GM19238 (cell line): ENCODE results near the gene ABCC1.
A peak's percentile ranks its signal among the peaks of the same experiment; 100 is the strongest.

Source experiments
- DNase-seq: peaks from one replicate; pipeline ENCODE4 v3.0.0; 2011; ENCODE audit warnings: low spot score; ENCODE audit not compliant: insufficient read length

Gene ABCC1

DNA sequence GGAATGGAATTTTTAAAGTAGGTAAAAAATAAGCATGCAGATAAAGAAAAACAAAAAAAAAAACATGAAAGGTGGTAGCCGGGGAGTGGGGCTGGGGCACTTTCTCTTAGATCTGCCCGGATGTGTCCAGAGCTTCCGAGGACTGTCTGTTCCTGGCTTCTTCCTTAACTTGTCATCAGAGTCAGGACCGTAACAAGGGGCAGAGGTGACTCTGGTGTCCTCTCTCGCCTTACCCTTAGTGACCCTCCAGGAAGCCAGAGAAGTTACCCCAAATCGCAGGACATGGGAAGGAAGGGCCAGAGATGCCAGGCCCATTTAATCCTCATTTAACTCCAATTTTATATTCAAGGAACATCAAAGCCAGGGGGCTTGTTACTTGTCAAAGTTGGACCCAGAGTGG is 158.4 kb downstream of the ABCC1 start:
- DNase-seq = no peak

DNA sequence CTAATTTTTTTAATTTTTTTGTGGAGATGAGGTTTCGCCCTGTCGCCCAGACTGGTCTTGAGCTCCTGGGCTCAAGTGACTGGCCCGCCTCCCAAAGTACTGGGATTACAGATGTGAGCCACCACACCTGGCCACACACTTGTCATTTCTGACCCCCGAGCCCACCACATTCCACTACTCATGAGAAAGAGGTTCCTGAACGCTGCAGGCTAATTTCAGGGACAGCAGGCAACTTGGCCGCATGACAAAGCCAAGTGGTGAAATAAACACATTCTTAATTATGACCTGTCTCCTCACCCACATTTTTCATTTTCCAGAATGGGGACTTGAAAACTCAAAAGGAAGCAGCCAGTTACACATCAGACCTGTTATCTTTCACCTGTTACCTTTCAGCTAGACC is 159.3 kb downstream of the ABCC1 start:
- DNase-seq = no peak

DNA sequence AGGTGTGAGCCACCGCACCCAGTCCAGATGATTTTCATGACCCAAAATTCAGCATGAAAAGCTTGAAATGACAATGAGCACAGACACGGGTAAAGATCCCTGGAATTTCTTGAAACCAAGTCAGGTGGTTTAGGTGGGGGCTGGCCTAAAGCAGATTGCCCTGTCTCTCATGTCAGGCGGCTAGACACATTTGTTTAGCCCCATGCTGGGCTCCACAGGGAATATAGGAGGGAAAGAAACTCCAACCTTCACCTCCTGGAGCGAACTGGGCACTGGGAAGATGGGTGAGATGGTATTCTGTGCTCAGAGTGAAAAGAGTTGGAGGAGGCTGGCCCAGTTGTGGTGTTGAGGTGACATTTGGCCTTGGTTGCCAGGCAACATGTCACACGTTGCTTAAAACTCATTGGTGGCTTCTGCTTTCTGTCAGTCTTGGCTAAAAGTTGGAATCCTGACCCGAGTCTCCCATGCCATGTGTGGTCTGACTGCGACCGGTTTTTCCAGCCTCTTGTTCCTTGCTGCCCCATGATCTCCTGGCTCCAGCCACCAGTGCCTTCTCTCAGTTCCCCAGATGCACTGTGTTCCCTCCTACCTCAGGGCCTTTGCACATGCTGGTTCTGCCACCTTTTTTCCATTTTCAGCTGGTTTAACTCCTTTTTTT is 160.2 kb downstream of the ABCC1 start:
- no peak for DNase-seq

DNA sequence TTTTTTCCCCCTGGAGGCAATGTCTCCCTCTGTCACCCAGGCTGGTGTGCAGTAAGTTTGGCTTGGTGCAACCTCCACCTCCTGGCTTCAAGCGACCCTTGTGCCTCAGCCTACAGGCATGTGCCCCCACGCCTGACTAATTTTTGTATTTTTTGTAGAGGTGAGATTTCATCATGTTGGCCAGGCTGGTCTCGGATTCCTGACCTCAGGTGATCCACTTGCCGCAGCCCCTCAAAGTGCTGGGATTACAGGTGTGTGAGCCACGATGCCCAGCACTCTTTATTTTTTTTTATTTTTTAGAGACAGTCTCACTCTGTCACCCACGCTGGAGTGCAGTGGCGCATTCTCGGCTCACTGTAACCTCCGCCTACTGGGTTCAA is 160.7 kb downstream of the ABCC1 start:
- DNase-seq = no peak

DNA sequence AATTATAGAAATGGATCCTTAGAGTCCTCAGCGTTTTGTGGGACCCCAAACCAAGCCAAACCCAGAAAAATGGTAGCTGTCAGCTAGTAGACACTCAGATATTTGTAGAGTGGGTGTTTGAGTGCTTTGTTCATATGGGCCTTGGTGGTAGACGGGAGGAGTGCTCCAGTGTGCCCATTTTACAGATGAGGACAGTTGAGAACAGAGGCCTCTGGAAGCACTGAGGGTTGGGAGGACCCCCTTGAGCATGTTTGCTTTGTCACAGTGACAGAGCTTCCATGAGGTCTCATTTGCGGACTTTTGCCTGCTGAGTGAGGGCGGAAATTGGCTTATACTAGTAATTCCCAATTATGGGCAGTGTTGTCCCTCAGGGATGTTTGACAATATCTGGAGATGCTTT is 162.2 kb downstream of the ABCC1 start:
- no peak for DNase-seq

DNA sequence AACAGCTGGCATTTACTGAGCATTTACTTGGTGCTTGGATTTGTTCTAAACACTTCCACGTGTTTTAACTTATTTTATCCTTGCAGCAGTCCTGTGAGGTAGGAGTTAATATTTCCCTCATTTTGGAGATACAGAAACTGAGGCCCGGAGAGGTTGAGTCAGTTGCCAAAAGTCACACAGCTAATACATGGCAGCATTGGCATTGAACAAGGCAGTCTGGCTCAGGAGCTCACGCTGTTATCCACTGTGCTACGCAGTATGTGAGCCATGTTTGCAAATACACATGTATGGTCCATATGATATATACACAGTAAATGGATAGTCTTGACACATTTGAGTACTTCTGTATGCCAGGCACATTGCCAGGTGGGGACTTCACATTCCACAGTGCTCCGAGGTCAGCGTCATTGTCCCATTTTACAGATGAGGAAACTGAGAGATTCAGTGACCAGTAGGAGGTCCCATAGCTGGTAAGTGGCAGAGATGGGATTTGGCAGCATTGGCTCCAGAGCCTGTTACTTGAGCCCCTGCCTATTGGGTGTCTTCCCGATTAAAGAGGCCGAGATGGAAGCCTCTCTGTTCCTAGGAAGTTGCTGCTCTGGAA is 163.1 kb downstream of the ABCC1 start:
- no peak for DNase-seq

DNA sequence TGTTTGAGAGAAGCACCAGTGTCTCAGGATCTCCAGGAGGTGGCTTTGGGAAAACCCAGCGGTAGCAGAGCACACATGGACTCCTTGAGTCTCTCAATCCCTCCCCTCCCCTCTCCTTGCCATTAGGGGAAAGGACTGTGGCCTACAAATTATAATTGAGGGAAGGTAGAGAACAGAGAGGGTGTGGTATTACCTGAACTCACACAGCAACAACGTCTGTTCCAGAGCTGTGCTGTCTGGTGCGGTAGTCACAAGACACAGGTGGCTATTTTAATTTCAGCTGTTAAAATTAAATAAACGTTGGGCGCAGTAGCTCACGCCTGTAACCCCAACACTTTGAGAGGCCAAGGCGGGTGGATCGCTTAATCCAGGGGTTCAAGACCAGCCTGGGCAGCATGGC is 163.7 kb downstream of the ABCC1 start:
- no peak for DNase-seq

DNA sequence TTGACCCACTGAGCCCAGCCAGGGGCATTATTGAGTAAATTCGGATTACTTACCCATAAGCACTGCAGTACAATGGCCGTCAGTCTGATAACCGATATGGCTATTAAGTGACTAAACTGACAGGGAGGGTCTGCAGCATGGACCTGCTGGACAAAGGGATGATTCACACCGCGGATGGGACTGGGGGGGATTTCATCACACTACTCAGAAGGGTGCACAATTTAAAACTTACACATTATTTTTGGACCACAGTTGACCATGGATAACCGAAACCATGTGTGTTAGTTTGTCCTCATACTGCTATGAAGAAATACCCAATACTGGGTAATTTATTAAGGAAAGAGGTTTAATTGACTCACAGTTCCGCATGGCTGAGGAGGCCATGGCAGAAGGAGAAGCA is 167.4 kb downstream of the ABCC1 start:
- no peak for DNase-seq

DNA sequence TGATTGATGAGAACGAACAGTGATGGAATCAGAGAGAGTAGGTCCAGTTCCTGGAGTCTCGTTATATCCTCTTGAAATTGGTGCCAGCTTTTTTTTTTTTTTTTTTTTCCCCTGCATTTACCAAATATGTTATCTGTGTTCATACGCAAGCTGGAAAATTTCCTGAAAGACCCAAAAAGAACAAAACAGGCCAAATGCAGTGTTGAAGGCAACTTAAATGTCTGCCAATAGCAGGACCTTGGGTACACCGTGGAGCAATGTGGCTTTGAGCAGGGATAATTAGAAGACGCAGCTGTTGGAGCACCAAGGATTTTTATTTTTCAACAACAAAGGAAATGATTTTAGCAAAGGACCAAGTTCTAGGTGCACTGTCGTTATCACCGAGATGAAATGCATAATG is 168.9 kb downstream of the ABCC1 start:
- no peak for DNase-seq

DNA sequence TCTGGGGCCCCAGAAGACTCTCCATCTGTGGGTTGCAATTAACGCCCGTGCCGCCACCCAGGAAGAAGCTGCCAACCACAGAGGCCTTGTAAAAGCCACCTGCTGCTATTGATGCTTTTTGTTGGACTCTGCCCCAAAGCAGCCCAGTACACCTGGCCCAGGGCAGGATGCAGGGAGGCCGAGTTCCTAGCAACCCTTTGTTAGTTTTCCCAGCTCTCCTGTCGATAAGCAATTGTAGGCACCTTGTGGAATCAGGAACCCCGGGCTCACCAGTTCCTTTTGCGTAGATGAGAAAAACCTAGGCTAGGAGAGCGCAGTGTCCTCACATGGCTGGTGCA is 170.6 kb downstream of the ABCC1 start:
- DNase-seq = no peak

DNA sequence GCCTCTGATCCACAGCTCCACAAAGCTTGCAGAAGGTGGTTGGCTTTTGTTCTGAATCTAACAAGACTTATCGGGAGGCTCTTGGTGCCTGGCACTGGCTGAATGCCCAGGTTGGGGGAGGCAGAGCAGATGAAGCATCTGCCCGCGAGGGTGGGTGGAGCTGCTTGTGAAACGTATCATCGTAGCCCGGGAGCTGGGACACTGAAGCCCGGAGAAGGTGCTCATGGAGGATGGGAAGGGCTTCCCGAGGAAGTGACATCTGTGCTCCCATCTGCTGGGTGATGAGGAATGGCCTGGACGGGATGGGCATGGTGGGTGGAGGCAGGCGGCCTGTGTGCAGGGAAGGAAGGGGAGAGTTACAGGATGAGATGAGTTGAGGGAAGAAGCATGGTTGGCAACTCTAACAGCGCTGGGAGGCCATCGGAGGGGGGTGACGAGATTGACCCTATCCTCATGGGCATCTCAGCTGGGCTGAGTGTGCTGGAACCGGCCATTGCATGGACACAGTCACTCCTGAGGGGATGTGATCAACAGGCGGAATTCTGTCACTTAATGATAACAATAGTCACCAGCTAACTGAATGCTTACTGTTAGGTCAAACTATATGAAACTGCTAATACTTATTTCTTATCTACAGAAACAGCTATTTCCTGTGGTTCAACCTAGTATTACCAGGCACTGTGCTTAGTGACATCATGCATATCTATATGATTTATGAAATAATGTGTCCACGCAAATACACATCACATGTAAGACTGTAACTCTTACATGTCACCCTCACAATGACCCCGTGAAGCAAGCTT is 171.2 kb downstream of the ABCC1 start:
- no peak for DNase-seq

DNA sequence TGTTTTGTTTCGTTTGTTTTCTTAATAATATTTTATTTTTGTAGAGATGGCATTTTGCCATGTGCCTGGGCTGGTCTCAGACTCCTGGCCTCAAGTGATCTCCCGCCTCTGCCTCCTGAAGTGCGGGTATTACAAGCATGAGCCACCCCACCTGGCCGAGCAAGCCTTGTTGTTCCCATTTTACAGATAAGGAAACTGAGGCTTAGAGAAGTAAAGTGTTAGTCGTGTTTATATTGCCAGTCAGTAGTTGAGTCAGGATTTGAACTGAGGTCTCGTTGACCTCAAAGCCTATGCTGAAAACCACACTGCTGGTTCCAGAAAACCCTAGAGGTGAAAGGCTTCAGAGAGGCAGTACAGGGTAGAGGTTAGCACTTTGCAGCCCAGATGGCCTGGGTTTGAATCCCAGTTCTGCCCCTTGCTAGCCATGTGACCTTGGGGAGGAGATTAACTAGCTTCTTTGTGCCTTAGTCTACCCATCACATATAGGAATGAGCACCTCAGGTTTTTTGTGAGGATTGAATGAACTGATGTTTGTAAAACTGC is 171.8 kb downstream of the ABCC1 start:
- DNase-seq = no peak

DNA sequence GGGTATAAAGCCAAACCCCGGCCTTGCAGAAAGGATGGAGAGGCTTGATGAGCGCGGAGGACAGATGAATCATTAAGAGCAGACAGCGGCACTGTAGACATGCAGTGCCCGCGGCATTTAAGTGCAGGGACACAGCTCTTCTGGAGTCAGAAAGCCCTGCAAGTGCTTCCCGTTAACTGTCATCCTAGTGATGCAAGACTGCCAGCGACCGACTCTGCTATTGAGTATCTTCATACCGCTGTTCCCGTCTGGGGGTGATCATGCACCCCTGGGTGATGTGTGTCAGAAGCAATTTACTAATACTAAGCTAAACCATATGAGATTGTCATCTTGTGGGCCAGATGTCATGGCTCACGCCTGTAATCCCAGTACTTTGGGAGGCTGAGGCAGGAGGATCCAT is 172.8 kb downstream of the ABCC1 start:
- no peak for DNase-seq

DNA sequence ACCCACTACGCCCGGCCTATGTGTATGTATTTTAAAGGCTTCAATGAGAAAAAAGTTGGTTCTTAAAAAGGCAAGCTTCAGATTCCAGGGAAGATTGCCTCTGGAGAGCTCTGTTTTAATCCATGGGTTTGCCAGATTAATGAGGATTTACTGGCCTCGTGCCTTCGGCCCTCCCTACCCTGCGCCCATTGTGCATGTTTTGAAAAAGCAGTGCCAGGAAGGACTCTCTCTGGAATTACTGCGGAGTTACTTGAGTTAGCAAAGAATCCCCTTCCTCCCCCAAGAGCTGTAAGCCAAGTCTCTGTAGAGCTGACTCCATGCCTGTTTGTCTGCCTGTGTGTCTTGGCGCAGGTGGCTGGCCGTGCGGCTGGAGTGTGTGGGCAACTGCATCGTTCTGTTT is 175.0 kb downstream of the ABCC1 start:
- DNase-seq = no peak

DNA sequence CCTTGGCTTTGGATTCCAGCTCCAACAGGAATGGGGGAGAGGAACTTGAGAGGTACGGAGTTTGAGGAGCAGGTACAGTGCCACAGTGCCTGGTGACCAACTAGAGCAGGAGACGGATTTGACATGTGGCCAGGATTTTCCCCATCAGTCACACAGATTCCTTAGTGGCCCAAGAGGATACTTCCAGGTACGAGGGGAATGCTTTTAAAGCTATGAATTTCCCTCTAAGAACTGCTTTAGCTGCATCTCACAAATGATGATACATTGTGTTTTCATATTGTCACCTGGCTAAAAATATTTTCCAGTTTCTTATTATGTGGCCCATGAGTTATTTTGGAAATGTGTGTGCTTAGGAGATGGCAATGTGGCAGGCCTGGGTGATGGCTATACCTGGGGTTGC is 175.6 kb downstream of the ABCC1 start:
- DNase-seq = no peak

DNA sequence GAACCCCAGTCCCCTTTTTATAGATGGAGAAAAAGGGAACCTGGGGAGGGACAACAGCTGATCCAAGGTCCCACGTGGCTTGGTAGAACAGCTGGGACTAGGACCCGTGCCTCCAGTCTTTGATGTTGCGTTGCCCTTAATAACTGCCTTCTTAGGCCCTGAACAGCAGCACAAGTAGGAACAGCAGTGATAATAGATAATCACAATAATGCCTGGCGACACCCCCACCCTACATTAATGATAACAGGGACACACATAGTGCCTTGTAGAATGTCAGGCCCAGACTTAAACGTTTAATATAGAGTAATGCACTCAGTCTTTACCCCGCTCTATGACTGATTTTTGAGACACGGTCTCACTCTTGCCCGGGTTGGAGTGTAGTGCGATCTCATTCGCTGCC is 177.5 kb downstream of the ABCC1 start:
- DNase-seq = no peak

DNA sequence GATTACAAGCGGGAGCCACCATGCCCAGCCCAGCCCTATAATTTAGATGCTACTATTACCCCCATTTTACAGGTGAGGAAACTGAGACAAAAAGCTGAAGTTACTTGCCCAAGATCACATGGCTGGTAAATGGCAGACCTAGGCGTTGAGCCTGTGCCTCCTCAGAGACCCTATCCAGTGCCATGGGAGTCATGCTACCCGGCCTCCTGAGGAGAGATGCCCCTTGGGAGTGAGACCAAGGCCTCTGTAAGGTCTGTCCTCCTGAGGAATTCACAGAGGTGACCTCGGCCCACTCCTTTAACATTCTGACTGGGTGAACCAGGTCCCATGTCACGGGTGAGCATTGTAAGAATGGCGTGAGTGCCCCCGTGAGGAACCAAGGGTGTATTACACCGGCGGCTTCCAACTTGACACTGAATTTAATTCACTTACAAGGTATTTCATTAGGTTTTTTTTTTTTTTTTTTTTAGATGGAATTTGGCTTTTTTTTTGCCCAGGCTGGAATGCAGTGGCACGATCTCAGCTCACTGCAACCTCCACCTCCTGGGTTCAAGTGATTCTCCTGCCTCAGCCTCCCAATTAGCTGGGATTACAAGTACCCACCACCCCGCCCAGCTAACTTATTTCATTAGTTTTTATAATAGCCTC is 178.2 kb downstream of the ABCC1 start:
- peak; percentile 70 for DNase-seq

DNA sequence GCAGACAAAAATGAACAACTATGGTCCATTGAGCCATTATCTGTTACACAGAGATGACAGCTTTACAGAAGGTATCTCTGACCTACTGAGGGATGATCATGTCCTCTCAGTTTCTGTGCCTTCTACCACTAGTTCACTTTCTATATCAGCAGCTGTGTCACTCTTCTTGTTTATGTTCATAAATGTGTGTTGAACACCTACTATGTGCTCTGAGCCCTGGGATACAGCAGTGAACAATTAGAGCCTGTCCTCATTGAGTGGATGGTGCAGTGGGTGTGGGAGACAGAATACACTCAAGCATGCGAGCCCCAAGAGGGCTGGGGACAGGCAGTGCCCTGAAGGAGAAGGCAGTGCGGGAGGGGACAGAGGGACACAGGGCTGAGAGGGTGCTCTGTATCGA is 181.8 kb downstream of the ABCC1 start:
- DNase-seq = no peak

DNA sequence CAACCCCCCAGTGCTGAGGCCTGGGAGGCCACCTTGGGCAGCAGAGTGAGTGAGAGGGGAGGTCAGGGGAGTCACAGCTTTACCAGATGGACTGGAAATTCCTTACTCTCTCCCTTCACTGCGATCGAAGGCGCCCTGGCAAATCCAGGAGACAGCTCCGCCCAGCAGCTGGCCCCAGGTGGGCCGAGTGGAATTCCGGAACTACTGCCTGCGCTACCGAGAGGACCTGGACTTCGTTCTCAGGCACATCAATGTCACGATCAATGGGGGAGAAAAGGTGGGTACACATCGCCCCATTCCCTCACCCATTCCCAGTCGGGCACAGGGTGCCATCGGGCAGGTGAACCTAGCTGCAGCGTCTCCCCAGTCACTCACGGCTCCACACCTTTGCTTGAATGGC is 182.2 kb downstream of the ABCC1 start:
- no peak for DNase-seq

DNA sequence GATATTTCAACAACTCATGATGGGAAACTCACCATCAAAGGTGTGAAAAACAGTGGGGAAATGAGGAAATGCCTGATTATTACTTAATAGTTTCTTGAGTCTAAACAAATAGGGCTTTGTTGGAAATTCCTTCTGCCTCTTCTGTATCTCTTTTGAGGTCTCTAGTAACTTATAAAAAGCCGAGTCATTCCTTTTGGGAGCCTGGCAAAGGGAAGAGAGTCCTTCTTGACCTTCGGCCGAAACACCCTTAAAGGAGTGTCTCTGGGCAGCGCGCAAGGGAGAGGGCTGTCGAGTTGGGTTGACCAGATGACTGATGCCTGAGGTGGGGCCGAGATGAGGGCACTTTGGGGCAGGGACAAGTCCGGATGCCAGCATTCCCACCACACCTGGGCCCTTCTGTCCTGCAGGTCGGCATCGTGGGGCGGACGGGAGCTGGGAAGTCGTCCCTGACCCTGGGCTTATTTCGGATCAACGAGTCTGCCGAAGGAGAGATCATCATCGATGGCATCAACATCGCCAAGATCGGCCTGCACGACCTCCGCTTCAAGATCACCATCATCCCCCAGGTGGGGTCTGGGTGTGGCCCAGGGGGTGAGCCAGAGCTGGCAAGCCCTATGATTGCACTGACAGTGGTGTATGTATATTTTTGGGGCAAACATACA is 184.7 kb downstream of the ABCC1 start:
- DNase-seq = no peak

DNA sequence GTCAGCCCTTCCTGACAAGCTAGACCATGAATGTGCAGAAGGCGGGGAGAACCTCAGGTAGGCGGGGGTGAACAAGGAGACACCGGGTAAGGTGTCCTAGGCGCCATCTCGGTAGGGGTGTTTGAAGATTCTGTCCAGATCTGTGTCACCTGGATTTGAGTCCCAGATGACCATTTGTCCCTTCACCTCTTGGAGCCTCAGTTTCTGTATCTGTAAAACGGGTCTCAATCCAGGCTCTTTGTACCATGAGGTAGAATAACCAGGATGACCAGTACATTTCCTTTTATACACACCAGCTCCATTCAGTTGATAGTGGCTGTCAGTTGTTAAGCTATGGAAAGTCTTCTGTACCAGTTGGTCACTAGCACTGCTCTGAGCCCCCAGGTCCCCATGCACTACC is 187.2 kb downstream of the ABCC1 start:
- DNase-seq = no peak

DNA sequence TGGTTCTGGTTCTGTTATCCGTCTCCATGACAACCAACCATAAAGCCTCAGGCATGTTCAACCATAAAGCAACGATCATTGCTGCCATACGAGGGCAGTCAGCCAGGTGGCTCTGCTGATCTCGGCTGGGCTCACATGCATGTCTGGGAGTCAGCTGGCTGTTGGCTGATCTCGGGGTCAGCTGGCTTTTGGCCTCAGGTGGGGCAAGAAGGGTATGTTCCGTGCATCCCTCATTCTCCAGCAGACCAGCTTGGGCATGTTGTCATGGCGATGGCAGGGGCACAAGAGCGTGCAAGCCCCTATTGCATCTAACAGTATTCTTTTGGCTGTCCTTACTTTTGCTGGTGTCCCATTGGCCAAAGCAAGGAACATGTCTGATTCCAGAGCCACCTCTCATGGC is 187.7 kb downstream of the ABCC1 start:
- no peak for DNase-seq
